TTC549 (cell line): ENCODE data around the gene RER1.
"Not testable (repeated sequence)": the region's sequence is repeated elsewhere in the genome, so short reads cannot be mapped to it uniquely, and the experiment has no call there.

ENCODE experiments used
- FAIRE-seq: peaks from 2 replicates; lab custom pipeline; 2012; peaks lifted over from hg19 to GRCh38; lab: Jason Lieb, UNC

Gene RER1

DNA sequence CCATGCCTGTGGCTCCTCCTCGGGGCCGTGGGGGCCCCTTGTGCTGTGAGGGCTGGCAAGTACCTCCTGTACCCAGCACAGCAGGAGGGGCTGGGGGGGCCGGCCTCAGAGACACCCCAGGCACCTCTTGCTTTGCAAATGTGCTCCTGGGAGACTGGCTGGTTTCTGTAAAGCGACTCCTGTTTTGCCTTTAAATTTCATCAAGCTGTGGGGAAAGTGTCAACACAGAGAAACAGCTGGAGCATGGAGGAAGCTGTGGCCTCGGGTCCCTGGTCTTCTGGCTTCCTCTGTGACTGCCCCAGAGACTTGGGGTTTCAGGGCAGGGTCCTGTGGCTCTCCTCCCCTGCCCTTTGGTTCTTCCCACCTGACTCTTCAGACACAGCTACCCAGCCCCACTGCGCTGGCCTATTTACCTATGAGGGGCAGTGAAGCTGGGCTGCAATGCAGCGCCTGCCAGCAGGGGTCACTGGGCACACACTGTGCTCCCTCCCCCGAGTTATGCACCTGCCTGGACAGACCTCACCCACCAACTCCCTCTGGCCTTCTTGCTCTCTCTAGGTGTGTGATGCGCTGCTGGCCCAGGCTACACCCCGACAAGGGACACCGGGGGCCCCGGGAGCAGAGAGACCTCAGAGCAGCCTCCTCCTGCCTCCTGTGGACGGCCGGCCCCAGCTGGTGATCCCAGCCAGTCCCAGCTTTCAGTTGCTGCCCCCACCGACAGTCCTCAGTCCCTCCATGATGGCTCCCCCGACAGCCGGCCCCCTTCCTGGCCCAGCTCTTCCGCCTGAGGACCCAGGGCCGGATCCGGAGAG is 38.3 kb downstream of the RER1 start:
- no peak for FAIRE-seq

DNA sequence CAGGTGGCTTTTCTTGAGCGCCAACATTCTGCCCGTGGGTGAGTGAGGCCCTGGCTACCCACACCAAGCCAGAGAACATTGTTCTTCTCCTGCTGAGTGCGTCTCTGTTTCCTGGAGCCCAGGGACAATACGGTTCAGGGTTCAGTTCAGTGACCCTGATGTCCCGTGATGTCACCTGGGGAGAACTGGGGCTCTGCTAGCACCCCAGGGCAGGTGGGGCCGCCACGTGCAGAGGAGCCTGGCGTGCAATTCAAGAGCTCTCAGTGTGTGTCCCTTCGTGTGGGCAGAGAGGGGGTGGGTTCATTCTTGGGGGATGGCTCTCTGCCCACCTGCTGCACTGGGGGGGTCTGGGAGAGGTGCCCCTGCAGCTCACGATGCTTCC is 38.9 kb downstream of the RER1 start:
- FAIRE-seq: no peak

DNA sequence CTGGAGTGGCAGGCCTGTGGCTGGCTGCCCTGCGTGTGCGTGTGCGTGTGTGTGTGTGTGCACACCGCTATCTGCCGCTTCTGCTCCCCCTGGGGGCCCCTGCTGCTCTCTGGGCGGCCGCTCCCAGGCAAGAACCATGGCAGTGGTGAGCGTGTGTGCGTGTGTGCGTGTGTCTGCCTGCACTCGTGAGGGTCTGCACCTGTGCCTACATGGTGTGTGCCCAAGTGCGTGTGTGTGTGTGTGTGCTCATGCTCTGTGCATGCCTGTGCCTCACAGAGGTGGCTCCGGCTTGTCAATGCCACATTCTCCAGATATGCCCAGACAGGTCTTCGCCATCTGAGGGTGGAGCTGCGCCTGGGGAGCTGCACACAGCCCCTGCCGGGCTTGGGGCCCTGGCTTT is 39.5 kb downstream of the RER1 start:
- no peak for FAIRE-seq

DNA sequence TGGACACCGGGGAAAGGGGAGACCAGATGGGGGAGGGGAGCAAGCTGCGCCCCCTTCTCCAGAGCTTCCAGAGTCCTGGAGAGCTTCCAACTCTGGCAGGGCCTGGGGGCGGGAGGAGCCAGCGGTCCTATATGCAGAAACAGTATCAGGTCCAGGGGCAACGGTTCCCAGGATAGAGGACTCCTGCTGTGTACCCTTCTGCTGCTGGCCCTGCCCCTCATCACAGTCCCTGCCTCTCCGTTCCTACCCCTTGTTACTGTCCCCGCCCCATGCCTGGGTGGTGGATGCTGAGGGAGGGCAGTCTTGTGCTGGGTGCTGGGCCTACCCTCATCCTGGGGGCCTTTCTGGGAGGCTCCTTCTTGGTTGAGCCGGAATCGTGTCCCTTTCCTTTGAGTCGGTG is 39.9 kb downstream of the RER1 start:
- no peak for FAIRE-seq

DNA sequence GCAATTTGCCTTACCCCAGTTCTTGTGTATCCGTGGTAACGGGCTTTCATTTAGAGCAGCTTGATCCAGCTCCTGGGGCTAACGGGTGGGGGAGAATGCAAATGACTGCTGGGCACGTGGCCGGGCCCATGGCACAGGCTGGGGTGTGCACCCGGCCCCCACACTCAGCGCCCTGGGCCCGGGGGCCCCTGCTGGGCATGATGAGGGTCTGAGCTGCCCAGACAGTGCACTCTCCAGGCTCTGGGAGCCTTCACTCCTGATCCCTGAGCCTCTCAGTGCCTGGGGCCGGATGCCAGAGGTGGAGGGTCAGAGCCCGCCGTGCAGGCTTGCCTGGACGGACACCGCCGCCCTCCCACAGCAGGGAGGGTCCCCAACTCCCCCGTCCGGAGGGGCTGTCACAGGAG is 40.8 kb downstream of the RER1 start:
- no peak for FAIRE-seq

DNA sequence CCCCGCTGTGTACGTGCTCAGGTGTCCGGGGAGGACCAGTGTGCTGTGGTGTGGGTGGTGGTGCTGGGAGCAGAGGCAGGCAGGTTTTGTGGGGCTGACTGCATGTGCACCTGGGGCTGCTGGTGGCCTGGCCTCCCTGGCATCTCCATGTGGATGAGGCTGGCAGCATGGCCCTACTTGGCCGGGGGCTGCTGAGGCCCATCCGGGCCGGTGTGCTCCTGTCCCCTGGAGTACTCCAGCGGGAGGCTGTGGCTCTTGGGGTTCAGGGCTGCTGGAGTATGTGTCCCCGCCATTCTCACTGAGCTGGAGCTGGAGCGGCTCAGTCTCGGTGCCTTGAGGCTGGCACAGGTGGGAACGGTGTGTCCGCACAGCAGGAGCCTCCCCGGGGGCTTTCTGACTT is 41.6 kb downstream of the RER1 start:
- no peak for FAIRE-seq

DNA sequence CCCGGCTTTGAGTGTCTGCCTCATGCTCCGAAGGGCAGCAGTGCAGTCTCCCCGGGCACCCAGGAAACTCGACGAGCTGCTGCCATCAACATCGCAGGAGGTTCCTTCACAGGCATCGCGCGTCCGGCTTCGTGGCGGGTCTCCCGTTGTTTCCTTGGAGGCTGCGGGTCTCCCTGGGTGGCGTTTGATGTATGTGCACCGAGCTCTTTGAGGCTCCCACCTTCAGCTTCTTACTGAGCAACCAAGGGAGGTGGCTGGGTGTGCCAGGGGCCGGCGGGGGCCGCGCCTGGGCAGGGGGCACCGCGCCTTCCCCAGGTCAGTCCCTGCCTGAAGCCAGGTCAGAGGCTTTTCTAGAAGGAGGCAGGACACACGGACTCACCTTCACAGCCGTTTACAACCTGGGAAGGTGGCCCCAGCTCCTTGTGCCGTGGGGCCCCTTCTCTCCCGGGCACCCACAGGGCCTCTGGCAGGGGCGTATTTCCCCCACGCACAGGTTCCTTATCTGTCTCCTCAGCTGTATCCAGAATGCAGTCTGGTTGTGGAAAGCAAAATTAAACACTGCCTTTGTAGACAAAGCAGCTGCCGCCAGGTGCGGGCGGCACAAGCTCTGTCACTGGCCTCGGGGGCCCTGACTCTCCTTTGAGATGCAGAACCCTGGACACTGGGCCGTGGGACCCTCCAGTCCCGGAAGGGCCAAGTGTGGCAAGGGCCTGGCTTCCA is 42.5 kb downstream of the RER1 start:
- FAIRE-seq: no peak

DNA sequence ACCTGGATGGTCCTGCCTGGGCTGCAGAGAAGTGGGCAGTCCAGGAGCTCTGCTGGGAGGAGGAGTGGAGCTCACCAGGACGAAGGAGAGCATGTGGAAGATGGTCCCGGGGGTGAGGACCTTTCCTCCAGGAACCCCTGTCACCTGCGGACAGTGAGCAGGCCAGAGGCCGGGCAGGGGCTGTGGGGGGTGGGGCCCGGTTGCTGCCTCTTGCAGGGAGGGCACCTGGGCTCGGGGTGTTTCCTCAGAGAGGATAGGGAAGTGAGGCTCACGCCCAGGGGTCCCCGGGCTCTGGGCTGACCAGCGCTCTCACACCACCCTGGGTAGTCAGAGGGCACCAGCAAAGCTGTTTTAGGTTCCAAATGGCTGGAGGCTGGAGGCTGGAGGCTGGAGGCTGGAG is 43.5 kb downstream of the RER1 start:
- FAIRE-seq: no peak

DNA sequence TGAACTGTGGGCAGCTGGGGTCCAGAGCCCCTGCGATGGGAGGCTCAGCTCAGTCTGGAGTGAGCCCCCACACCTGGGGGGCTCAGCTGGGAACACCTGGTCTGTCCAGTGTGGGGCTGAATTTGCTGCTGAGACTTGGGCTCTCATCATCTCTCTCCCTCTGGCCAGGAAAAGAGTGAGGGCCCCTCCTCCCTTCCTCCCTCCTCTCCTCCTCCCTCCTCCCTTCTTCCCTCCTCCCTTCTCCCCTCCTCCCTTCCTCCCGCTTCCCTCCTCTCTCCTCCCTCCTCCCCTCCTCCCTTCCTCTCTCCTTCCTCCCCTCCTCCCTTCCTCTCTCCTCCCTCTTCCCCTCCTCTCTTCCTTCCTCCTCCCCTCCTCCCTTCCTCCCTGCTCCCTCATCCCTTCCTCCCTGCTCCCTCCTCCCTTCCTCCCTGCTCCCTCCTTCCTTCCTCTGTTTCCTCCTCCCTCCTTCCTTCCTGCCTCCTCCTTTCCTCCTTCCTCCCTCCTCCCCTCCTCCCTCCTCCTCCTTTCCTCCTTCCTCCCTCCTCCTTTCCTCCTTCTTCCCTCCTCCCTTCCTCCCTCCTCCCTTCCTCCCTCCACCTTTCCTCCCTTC is 44.2 kb downstream of the RER1 start:
- no peak for FAIRE-seq

DNA sequence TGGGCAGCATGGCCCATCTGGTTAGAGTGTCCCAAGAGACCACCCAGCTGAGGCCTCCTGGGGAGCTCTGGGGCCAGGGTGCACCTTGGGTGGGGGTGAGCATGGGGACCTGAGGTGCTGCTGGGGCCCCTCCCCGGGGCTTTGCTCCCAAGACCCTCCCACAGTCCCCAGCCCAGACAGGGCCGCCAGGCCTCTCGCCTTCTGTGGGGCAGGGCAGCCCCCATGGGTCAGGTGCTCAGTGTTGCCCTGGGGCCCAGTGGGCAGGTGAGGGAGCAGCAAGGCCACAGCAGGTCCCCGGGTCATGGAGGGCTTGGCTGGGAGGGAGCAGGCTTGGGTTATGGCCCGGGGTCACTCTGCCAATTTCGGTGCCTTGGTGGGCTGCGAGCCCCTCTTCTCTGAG is 45.2 kb downstream of the RER1 start:
- no peak for FAIRE-seq

DNA sequence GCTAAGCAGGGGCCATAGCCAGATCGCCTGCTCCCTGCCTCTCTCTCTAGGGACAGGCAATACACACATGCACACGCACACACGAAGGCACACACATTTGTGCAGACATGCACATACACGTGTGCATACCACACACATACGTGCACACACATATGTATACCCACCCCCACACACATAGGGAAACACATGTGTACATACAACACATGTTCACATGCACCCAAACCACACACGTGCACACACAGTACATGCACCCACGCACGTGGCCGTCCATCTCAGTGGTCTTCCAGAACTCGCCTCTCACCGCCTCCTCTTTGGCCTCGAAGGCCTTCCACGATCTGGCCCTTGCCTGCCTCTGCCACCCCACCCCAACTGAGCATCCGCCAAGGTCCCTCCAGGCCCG is 46.0 kb downstream of the RER1 start:
- FAIRE-seq: no peak

DNA sequence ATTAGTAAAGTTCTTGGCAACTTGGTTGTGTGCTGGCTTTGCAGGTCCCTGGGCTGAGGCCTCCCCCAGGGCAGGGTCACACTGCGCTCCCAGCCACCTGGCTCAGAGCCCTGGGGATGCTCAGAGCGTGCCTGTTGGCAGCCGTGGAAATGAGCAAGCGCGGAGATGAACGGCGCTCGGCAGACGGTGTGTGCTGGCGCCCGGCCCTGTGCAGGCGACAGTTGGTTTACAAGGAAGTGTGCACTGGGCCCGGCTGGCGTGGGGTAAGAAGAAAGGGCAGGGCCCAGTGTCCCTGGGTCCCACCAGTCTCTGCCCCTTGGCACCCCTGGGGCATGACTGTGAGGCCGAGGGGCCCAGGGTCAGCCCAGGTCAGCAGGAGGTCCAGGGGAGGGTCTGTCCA is 46.4 kb downstream of the RER1 start:
- FAIRE-seq: no peak

DNA sequence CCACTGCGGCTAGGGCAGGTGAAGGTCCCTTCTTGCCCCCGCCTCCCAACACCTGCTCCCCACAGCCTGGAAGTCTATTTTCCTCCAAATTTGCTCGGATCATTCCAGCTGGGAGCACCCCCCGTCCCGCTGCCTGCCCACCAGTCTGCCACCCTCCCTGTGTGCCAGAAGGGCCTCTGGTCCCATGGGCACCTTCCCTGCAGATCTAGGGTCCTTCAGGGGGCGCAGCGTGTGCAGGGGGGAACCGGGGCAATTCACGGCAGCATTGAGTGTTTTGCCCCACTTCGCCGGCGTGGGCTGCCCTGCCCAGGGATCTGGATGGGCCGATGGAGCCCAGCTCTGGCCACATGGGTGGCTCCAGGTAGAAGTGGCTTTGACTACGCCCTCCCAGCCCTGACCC is 47.0 kb downstream of the RER1 start:
- FAIRE-seq: no peak

DNA sequence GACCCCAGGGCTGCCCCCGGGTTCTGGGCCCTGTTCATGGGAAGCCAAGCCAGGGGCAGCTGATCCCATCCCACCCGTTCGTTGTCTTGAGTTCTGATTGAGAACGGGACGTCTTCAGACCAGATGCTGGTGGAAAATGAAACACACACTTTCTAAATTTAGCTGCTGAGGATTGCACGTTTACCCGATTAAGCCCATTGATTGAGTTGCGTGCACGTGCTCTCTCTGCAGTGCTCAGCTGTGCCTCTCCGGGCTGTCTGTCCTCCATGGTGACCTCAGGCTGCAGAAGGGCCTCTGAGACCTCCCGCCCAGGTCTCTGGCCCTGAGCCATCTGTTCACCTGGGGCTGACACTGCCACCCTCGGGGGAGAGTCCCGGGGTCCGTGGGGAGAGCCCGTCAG is 47.7 kb downstream of the RER1 start:
- FAIRE-seq: no peak

DNA sequence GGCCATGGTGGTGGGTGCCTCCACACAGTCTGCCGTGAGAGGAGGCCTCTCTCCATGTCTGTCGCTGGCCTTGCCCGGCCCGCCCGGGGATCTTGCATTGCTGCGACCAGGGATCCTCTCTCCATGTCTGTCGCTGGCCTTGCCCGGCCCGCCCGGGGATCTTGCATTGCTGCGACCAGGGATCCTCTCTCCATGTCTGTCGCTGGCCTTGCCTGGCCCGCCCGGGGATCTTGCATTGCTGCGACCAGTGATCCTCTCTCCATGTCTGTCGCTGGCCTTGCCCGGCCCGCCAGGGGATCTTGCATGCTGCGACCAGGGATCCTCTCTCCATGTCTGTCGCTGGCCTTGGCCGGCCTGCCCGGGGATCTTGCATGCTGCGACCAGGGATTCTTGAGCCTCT is 48.7 kb downstream of the RER1 start:
- not testable (repeated sequence) for FAIRE-seq

DNA sequence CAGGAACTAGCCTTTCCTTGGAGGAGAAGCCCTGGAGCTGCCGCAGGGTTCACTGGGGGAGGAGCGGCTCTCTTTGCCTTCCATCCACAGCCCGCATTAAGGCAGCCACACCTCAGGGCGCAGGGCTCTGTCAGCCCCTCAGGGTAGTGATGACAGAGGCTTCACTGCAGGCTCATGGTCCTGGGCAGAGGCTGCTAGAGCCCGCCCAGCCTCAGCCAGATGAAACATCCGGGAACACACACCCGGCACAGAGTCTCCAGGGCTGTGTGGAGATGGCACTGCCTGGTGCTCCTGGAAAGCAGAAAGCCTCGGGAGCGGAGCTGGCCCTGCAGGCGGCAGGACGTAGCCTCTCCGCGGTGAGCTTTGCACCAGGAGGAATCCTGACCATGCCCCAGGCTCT is 50.1 kb downstream of the RER1 start:
- FAIRE-seq: no peak

DNA sequence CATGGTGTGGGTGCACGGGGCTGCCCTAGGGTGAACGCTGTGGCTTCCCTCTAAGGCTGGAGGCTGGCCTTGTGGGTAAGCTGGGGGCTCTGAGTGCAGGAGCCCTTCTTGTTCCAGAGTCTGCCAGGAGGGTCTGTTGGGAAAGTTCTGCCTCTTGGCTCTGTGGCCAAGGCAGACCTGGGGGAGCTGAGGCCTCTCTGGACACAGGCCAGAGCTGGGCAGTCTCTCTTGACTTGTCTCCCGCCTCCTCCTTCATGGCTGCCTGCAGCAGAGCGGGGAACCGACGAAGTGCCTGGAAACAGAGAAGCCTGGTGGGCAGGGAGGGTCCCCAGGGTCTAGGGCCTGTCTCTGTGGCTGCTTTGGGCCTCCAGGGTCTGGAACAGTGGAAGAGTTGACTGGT is 51.0 kb downstream of the RER1 start:
- FAIRE-seq: no peak

DNA sequence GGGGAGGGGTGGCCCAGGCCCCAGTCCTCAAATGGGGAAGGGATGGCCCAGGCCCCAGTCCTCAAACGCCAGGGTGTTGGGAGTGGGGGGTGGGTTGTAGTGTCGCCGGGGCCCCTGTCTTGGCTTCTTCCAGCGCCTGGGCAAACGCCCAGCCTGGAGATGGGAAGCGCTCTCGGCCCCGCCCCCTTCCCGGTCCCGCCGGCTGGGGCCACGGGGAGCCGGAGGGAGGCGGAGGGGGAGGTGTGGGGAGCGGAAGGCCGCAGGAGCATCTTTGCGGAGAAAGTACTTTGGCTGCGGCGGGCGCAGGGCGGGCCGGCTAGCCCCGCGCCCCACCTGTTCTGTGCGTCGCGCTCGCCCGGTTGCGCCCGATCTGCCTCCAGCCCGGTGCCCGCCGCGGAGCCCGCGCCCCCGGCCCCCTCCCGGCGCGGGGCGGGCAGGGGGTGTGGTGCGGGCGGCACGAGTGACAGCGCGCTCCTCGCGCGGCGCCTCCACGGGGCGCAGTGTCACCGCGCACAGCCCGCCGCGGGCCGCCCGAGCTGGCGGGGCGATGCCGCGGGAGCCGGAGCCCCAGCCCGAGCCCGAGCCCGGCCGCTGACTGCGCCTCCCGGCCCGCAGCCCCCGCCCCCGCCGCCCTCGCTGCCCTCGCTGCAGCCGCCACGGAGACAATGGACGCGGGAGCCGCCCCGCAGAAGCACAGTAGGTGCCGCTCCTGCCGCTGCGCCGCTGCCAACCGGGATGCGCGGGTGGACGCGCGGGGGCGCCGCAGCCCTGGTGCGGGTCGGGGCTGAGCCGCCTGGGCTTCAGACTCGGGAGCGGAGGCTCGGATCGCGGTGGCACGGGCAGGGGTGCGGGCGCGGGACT is 51.9 kb downstream of the RER1 start:
- FAIRE-seq: no peak

DNA sequence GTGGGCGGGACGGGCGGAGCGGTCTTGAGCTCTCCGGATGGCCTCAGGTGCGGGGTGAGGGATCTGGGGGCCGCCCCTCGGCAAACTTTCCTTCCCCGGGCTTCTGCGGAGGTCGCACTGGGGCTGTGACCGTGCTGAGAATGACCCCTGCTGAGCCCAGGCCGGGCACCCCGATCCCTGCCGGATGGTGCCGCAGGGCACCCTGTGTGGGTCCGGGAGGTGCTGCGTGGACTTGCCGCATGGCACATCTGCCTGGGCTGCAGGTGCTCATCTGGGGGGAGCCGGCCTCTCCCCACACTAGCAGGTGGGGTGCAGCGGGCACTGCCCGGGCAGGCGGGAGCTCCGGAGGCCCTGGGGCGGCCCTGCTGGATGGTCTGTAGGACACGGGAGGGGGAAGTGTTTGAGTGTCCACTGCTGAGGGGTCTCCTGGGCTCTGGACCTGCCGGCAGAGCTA is 52.5 kb downstream of the RER1 start:
- FAIRE-seq: no peak

DNA sequence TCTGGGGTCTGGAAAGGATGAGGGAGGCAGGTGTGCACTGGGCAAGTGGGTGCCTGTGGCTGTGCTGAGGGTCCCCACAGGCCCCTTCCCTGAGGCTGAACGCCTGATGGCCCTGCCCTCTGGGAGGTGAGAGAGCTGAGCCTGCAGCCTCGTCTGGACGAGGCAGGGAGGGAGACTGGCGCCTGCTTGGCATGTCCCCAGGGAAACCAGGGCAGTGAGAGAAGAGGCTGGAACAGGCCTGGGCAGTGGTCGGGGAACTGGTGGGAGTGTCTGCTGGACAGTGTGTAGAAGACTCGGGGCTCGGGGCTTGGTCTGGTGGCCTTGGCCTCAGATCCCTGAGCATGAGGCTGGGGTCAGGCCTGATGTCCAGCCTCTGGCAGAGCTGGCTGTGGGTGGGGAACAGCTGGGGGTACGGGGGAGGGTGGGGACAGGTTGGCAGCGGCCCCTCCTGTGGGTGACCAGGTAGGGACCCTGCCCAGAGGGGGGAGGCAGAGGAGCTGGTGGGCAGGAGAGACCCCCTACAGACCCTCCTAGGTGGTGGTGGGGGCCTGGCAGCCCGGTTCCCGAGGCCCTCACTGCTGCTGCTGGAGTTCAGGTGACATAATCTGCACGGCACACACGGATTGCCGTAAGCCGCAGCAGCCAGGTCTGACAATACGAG is 53.7 kb downstream of the RER1 start:
- no peak for FAIRE-seq

DNA sequence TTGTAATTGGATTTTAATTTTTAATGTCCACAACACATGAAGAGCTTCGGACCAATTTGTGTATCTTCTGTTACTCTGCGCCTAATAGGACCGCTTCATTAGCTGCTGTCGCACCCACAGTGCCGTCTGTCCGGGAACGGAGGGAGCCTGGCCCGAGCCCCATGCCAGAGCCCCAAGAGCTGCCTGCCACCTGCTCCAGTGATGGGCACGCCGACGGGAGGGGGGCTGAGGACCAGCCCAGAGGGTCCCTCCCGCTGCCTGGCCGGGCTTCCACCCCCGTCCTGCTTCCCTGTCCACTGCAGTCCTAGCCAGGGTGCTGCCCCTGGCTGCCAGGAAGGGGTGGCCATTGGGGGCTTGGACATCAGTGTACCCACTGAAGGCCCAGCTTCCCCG is 54.2 kb downstream of the RER1 start:
- FAIRE-seq: no peak

DNA sequence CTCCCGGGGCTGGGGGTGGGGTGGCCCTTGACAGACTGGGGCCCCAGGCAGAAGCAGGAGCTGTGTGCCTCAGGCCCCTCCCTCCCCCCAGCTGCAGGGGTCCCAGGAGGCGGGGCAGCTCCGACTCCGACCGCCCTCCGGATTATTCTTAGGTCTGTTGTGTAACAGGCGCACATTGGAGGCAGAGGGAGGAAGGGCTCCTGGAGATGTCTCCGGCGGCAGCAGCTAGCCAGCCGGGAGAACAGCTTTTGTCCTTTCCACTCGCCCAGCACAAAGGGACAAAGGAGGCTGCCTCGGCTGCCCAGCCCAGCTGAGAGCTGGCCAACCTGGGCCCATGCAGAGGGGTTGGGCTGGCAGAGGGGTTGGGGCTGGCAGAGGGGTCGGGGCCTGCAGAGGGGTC is 54.8 kb downstream of the RER1 start:
- FAIRE-seq: no peak
